Fibroblast of peridontal ligament (primary cell): ENCODE data around the gene NPC1.
"Not testable (repeated sequence)": the region's sequence is repeated elsewhere in the genome, so short reads cannot be mapped to it uniquely, and the experiment has no call there.

ENCODE experiments used
- DNase-seq: peaks from one replicate; pipeline ENCODE4 v3.0.0-alpha.2; 2010; ENCODE audit errors: extremely low read depth

Gene NPC1

DNA sequence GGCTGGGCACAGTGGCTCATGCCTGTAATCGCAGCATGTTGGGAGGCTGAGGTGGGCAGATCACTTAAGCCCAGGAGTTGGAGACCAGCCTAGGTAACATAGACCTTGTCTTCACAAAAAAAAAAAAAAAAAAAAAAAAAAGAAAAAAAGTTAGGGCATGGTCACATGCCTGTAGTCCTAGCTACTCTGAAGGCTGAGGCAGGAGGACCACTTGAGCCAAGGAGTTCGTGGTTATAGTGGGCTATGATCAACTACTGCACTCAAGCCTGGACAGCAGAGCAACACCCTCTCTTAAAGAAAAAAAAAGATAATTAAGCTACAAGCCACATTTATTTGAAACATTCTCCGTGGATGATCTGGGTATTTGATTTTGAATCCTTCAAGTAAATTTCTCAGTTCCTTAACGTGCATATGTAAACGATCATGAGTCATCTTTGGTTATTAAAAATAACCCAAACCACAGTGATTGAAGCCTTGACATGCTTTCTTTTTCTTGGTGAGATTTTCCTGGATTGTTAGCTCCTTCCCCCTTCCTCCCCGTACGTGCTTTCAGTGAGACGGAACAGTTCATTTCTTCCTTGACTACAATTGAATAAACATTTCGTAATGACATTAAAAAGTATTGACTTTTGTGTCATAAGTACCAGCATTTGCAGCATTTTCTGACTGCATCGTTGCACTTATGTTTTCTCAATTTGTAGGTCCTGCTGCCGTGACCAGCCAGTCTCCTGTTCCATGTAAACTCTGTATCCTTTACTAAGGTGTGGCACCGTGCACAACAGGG is 62.7 kb downstream of the NPC1 start:
- peak; percentile 89 for DNase-seq

- no peak for DNase-seq
Measured at GRCh38 chr18:23521907-23522306, 64.4 kb downstream of the NPC1 start.

- DNase-seq, result no peak
Measured at GRCh38 chr18:23521271-23521670, 65.0 kb downstream of the NPC1 start.

GRCh38 chr18:23519734-23520133 is 66.6 kb downstream of the NPC1 start:
- DNase-seq, result no peak

- peak; percentile 80 for DNase-seq
Measured at GRCh38 chr18:23515911-23516546, 70.3 kb downstream of the NPC1 start.

- DNase-seq, result peak; percentile 47
Measured at GRCh38 chr18:23512641-23513040, 73.7 kb downstream of the NPC1 start.

DNA sequence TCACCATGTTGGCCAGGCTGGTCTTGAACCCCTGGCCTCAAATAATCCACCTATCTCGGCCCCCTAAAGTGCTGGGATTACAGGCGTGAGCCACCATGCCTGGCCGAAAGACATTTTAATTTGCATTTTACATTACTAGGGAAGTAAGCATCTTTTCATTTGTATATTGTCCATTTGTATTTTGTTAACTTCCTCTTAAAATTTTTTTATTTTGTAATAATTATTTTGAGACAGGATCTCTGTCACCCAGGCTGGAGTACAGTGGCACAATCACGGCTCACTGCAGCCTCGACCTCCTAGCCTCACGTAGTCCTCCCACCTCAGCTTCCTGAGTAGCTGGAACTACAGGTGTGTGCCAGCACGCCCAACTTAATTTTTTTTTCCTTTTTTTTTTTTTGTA is 74.1 kb downstream of the NPC1 start:
- not testable (repeated sequence) for DNase-seq

DNA sequence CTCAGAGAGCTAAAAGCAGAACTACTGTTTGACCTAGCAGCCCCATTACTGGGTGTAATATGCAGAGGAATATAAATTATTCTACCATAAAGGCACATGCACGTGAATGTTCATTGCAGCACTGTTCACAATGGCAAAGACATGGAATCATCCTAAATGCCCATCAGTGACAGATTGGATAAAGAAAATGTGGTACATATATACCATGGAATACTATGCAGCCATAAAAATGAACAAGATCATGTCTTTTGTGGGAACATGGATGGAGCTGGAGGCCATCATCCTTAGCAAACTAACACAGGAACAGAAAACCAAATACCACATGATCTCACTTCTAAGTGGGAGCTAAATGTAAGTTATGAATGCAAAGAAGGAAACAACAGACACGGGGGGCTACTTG is 75.4 kb downstream of the NPC1 start:
- DNase-seq, result not testable (repeated sequence)

- DNase-seq, result no peak
Measured at GRCh38 chr18:23506393-23506792, 79.9 kb downstream of the NPC1 start.

DNA sequence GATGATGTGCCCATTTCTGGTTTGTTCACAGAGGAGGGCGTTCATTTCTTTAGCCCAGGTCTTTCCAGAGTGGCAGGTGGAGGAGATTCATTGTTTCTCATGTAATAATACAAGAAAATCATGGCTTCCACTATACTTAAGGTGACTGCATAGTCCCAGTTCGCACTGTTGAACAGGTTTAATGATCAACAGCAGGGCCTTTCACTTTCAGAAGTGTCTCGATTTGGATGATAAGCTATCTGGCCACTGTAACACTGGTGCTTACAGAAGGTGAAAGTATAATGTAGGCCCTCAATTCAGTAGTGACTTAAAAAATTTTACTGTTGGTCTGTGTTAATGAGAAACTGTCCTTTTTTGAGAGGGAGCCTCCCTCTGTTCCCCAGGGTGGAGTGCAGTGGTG is 81.6 kb downstream of the NPC1 start:
- DNase-seq, result no peak

- no peak for DNase-seq
Measured at GRCh38 chr18:23503963-23504344, 82.4 kb downstream of the NPC1 start.

DNA sequence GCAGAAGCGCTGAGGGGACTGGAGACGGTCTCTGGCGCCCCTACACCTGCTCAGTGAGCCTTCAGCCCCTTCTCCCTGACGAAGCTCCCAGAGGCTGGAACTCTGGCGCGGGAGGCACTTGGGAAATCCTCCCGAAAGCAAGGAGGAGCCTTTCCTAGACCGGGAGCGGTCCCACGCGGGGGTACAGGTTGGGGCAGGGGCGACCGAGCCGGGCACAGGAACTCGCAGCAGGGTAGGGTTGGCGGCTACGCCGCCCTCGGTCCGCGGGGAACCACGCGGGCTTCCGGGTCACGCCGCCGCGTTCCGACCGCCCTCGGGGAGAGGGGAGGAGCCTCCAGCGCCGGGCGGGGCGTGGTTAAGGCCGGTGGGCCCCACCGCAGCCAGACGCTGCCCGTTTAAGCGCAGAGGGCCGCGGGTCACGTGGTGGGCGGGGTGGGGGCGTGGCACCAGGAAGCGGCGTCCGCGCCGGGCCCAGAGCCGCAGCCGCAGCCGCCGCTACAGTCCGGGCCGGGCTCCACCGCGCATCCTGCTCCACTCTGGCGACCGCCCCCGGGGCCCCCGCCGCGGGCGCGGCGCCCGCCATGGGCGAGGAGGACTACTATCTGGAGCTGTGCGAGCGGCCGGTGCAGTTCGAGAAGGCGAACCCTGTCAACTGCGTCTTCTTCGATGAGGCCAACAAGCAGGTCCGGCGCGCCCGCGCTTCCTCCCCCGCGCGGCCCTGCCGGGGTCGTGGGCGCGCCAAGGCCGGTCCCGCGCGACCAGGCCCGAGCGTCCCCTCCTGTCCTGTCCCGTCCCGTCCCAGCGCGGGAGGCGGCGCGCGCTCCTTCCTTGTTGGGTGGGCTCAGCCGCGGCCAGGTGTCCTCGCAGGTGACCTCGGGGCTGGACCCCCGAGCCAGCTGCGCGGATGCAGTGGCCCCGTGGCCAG is 83.0 kb downstream of the NPC1 start, which contains the start of gene RMC1:
Gene RMC1 (plus strand): TSS at position 474 of the 925 bp plus-strand sequence. CDS start 108 bp downstream, at position 582.
- DNase-seq, result peak; percentile 85

DNA sequence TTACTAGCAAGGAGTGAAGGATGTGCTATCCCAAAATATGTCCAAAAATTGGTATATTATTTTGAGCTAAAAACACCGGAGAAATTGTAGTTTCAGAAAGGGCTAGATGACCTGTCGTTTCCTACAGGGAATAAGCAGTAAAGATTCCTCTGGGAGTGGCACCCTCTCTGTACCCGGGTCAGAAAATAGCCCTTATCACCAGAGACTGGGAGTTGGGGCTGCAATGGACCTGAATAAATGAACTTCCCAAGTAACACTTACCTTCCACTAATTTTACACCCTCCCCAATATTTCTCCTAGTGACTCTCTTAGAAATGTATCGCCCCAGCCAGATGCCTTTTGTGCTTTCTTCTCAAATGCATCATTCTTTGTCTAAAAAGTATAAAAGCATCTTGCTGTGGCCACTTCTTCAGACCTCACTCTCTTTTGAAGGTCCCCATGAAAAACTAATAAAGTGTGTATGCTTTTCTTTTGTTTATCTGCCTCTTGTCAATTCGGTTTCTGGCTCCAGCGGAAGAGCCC is 83.7 kb downstream of the NPC1 start:
- DNase-seq, result no peak

GRCh38 chr18:23501626-23502025 is 84.7 kb downstream of the NPC1 start:
- DNase-seq, result no peak

- peak; percentile 80 for DNase-seq
Measured at GRCh38 chr18:23499291-23499781, 87.0 kb downstream of the NPC1 start.

DNA sequence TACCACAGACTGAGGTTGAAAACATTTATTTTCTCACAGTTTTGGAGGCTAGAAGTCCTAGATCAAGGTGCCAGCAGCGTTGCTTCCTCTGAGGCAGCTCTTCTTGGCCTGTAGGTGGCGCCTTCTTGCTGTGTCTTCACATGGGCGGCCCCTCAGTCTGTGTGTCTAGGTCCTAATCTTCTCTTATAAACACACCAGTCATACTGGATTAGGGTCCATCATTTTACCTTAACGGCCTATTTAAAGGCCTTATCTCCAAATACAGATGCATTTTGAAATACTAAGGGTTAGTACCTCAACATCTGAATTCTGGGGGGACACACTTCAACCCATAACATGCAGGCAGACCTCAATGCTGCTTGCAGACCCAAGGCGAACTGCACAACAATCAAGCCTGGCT is 87.4 kb downstream of the NPC1 start:
- DNase-seq, result peak; percentile 70

GRCh38 chr18:23498117-23498516 is 88.2 kb downstream of the NPC1 start:
- no peak for DNase-seq

- no peak for DNase-seq
Measured at GRCh38 chr18:23495723-23496440, 90.4 kb downstream of the NPC1 start.

DNA sequence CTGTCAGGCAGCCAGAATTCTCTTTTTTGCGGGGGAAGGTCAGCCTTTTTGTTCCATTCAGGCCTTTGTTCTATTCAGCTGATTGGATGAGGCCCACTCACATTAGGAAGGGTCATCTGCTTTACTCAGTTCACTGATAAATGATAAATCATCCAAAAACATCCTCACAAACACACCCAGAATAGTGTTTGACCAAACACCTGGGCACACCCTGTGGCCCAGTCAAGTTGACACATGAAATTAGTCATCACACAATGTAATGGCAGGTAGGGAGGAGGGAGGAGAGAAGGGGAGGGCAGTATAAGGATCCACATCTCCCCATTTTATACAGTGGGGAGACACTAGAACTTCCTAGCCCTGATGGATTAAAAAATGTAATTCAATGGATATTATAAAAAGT is 91.3 kb downstream of the NPC1 start:
- DNase-seq, result no peak

GRCh38 chr18:23493654-23494053 is 92.7 kb downstream of the NPC1 start:
- no peak for DNase-seq

DNA sequence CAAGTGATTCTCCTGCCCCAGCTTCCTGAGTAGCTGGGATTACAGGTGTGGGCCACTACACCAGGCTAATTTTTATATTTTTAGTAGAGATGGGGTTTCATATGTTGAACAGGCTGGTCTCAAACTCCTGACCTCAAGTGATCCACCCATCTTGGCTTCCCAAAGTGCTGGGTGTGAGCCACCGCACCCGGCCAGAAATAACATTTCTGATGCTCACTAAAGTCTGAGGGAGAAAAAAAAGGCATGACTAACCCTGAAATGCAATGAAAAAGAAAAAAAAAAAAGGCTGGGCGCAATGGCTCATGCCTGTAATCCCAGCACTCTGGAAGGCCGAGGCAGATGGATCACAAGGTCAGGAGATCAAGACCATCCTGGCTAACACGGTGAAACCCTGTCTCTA is 96.7 kb downstream of the NPC1 start:
- DNase-seq, result not testable (repeated sequence)
